ENCODE results near the gene MYH6. TPM values are rescaled to one million over a fixed set of nuclear protein-coding genes. Genes with fewer than 3 reads are reported as not detected.
"Not testable (repeated sequence)": the region's sequence is repeated elsewhere in the genome, so short reads cannot be mapped to it uniquely, and the experiment has no call there.

MYH6 gene
- total and polyA plus RNA-seq, 10 donors, result 0.35 to 0.82 (median 0.40) TPM; not detected in 6

DNA sequence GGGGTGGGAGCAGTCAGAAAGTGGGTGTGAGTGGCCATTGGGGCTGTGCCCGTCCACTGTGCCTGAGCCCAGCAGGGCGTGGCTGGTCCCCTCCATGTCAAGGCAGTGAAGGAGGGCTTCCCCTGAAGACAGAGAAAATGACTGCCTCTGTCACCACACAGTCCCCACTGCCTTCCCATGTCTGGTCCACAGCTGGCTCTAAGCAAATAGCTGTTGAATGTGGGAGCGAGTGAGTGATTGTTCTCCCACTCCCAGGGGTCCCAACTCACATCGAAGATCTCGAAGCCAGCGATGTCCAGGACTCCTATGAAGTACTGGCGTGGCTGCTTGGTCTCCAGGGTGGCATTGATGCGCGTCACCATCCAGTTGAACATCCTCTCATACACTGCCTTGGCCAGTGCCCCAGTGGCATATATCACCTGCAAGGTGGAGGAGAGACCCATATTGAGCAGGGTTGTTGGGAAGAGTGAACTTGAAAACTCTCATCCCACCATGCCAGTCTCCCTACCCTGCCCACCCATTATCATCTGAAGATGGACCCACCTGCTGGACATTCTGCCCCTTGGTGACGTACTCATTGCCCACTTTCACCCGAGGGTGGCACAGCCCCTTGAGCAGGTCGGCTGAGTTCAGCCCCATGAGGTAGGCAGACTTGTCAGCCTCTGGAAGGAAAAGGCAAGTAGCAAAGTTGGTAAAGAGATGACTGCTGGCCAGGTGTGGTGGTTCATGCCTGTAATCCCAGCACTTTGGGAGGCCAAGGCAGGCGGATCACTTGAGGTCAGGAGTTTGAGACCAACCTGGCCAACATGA lies 20.8 kb upstream of the MYH6 start:
- intact Hi-C loops (cut with DNase I; ENCODE audit: low total_unique reads), result no loop called here
- no peak overlapping the region for H3K4me3 ChIP-seq
- peak; percentile 37 for DNase-seq
- H3K27me3 ChIP-seq (replicated peaks in 1 of 7), result peaks cover 0 to 12% (median 0%) of the 10 kb centered on the region in 7 donors
- 87 to 95% (median 88%) methylated on average over 11 to 13 of the region's 13 CpGs for WGBS, 5 donors
- no peaks in the 10 kb centered on the region for H3K36me3 ChIP-seq
- H3K9me3 ChIP-seq, result no peaks in the 10 kb centered on the region
- no peaks in the 10 kb centered on the region for H3K4me1 ChIP-seq
- no peak overlapping the region for H3K27ac ChIP-seq
- TF ChIP-seq, protein P1, sequence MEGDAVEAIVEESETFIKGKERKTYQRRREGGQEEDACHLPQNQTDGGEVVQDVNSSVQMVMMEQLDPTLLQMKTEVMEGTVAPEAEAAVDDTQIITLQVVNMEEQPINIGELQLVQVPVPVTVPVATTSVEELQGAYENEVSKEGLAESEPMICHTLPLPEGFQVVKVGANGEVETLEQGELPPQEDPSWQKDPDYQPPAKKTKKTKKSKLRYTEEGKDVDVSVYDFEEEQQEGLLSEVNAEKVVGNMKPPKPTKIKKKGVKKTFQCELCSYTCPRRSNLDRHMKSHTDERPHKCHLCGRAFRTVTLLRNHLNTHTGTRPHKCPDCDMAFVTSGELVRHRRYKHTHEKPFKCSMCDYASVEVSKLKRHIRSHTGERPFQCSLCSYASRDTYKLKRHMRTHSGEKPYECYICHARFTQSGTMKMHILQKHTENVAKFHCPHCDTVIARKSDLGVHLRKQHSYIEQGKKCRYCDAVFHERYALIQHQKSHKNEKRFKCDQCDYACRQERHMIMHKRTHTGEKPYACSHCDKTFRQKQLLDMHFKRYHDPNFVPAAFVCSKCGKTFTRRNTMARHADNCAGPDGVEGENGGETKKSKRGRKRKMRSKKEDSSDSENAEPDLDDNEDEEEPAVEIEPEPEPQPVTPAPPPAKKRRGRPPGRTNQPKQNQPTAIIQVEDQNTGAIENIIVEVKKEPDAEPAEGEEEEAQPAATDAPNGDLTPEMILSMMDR (IDR thresholded peaks at IDR 0.05 in 8 of 11, conservative IDR thresholded peaks at IDR 0.05 in 3 of 11), result no peak
- no peak for TF ChIP-seq POLR2A (IDR thresholded peaks at IDR 0.05)
- TF ChIP-seq POLR2AphosphoS5 (IDR thresholded peaks at IDR 0.05), result no peak

DNA sequence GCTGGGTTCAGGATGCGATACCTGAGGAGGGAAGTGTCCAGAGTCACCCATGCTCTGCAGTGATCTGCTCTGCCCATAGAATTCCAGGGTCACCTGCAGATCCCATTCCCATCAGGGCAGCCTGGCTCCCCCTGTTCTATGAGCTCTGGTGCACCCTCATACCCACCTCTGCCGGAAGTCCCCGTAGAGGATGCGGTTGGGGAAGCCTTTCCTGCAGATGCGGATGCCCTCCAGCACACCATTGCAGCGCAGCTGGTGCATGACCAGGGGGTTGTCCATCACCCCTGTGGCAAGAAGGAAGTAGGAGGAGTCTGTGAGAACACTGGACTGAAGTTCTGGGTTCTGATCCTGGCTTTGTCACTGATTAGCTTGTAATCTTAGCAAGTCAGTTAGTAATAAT lies 17.7 kb upstream of the MYH6 start:
- intact Hi-C loops (cut with DNase I; ENCODE audit: low total_unique reads); H3K36me3 ChIP-seq; H3K9me3 ChIP-seq; H3K27ac ChIP-seq; H3K4me3 ChIP-seq; H3K4me1 ChIP-seq: not testable (repeated sequence)
- H3K27me3 ChIP-seq (replicated peaks in 1 of 7), result peaks cover 0 to 13% (median 0%) of the 10 kb centered on the region in 7 donors
- WGBS, 5 donors, result 72 to 83% (median 78%) methylated on average over 6 of the region's 6 CpGs
- DNase-seq, result peak; percentile 41

DNA sequence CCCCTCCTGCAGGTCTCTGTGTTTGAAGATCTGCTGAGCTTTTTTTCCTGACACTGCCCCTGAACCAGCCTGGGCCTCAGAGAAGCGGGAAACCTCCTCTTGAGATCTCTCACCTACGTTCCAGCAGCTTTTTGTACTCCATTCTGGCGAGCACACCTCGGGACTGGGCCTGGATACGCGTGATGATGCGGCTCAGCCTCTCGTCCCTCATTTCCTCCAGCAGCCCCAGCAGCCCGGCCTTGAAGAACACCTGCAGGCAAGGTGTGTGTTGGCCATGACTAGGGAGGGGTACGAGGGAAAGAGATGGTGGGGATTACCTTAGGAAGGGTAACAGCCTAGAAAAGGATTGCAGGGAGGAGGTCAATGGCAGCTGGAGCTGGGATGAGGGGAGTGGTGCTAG lies 17.1 kb upstream of the MYH6 start:
- 74 to 89% (median 79%) methylated on average over 10 of the region's 10 CpGs for WGBS, 5 donors
- Histone ChIP-seq H3K27me3 (replicated peaks in 1 of 7) (peaks cover 0 to 18% (median 0%) of the 10 kb centered on the region in 7 donors), H3K27ac (no peak overlapping the region), H3K4me1 (no peaks in the 10 kb centered on the region), H3K9me3 (no peaks in the 10 kb centered on the region), H3K4me3 (no peak overlapping the region), H3K36me3 (no peaks in the 10 kb centered on the region)
- no peak for TF ChIP-seq POLR2A (IDR thresholded peaks at IDR 0.05)
- TF ChIP-seq POLR2AphosphoS5 (IDR thresholded peaks at IDR 0.05), result no peak
- TF ChIP-seq, protein P1 (IDR thresholded peaks at IDR 0.05 in 8 of 11, conservative IDR thresholded peaks at IDR 0.05 in 3 of 11), result no peak
- intact Hi-C loops (cut with DNase I; ENCODE audit: low total_unique reads), result no loop called here
- no peak for DNase-seq

DNA sequence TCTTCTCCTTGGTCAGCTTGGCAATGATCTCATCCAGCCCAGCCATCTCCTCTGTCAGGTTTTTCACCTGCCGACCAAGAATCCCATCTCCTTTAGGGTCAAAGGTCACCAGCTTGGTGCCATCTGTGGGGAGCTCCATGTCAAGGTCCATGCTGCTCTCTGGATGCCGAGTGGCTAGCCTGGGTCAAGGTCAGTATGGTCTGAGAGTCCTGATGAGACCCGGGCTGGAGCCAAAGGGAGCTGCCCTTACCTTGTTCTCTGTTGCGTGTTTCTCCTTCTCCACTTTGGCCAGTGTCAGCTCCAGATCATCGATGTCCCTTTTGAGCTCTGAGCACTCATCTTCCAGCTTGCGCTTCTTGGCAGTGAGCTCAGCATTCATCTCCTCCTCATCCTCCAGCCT lies 15.6 kb upstream of the MYH6 start:
- Histone ChIP-seq H3K27me3 (replicated peaks in 1 of 7) (peaks cover 0 to 14% (median 0%) of the 10 kb centered on the region in 7 donors), H3K9me3 (no peaks in the 10 kb centered on the region), H3K4me3 (no peak overlapping the region), H3K4me1 (no peaks in the 10 kb centered on the region), H3K36me3 (no peaks in the 10 kb centered on the region), H3K27ac (no peak overlapping the region)
- TF ChIP-seq, protein P1 (IDR thresholded peaks at IDR 0.05 in 8 of 11, conservative IDR thresholded peaks at IDR 0.05 in 3 of 11), result no peak
- TF ChIP-seq POLR2AphosphoS5 (IDR thresholded peaks at IDR 0.05) (no peak), POLR2A (IDR thresholded peaks at IDR 0.05) (no peak)
- no peak for DNase-seq
- intact Hi-C loops (cut with DNase I; ENCODE audit: low total_unique reads), result no loop called here
- WGBS, 5 donors, result 85 to 89% (median 88%) methylated on average over 6 of the region's 6 CpGs

Data from spleen (tissue), 11 donors.